HG02885 (cell line): ENCODE data around the gene ZGRF1.
"Not testable (repeated sequence)": the region's sequence is repeated elsewhere in the genome, so short reads cannot be mapped to it uniquely, and the experiment has no call there.

Experiments used
- ATAC-seq: cut with Tn5 transposase; IDR thresholded peaks from one replicate; pipeline ENCODE4 v1.9.1; 2021; ENCODE audit warnings: mild to moderate bottlenecking; ENCODE audit not compliant: unreplicated experiment, poor library complexity

The ZGRF1 gene

DNA sequence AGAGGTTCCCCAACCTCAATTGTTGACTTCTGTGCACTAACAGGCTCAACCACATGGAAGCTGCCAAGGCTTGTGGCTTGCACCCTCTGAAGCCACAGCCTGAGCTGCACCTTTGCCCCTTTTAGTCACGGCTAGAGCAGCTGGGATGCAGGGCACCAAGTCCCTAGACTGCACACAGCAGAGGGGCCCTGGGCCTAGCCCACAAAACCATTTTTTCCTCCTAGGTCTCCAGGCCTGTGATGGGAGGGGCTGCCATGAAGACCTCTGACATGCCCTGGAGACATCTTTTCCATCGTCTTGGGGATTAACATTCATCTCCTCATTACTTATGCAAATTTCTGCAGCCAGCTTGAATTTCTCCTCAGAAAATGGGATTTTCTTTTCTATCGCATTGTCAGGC, 145.9 kb downstream of the ZGRF1 start:
- not testable (repeated sequence) for ATAC-seq
